ENCODE results near the gene TAP1.

TAP1 gene

GRCh38 chr6:32799740-32800139, 53.8 kb downstream of the TAP1 start:
- DNase-seq (ENCODE audit: low read depth in 2 of 2): no peak

GRCh38 chr6:32799168-32799567, 54.3 kb downstream of the TAP1 start:
- DNase-seq (ENCODE audit: low read depth in 2 of 2): no peak

GRCh38 chr6:32796848-32797776, 56.4 kb downstream of the TAP1 start:
- DNase-seq (ENCODE audit: low read depth in 2 of 2): peak in 1 of 2 experiments; percentile 20

Measured in fibroblast of skin of left biceps (primary cell).